ENCODE results near the gene SDK2.

The SDK2 gene

GRCh38 chr17:73498886-73499554 is 145.2 kb downstream of the SDK2 start:
- DNase-seq = no peak

GRCh38 chr17:73498176-73498575 is 146.1 kb downstream of the SDK2 start:
- DNase-seq = no peak

GRCh38 chr17:73497721-73498120 is 146.5 kb downstream of the SDK2 start:
- DNase-seq = no peak

GRCh38 chr17:73496232-73496631 is 148.0 kb downstream of the SDK2 start:
- no peak for DNase-seq

GRCh38 chr17:73495641-73496040 is 148.6 kb downstream of the SDK2 start:
- DNase-seq = no peak

- no peak for DNase-seq
These were observed 149.3 kb downstream of the SDK2 start for GRCh38 chr17:73494950-73495349.

GRCh38 chr17:73493956-73494926 is 150.0 kb downstream of the SDK2 start:
- no peak for DNase-seq

- DNase-seq = no peak
These were observed 151.1 kb downstream of the SDK2 start for GRCh38 chr17:73492821-73493814.

GRCh38 chr17:73492125-73492820 is 152.0 kb downstream of the SDK2 start:
- DNase-seq = no peak

GRCh38 chr17:73491648-73492047 is 152.6 kb downstream of the SDK2 start:
- DNase-seq = no peak

GRCh38 chr17:73490851-73491250 is 153.4 kb downstream of the SDK2 start:
- no peak for DNase-seq

- no peak for DNase-seq
These were observed 154.3 kb downstream of the SDK2 start for GRCh38 chr17:73489991-73490390.

GRCh38 chr17:73489333-73489732 is 154.9 kb downstream of the SDK2 start:
- DNase-seq = no peak

- DNase-seq = no peak
These were observed 159.1 kb downstream of the SDK2 start for GRCh38 chr17:73485130-73485529.

- DNase-seq = no peak
These were observed 161.4 kb downstream of the SDK2 start for GRCh38 chr17:73482894-73483293.

- DNase-seq = no peak
These were observed 162.0 kb downstream of the SDK2 start for GRCh38 chr17:73482251-73482716.

GRCh38 chr17:73481676-73482075 is 162.6 kb downstream of the SDK2 start:
- DNase-seq = no peak

- DNase-seq = no peak
These were observed 163.5 kb downstream of the SDK2 start for GRCh38 chr17:73480740-73481139.

GRCh38 chr17:73478768-73479424 is 165.3 kb downstream of the SDK2 start:
- no peak for DNase-seq

GRCh38 chr17:73478334-73478733 is 165.9 kb downstream of the SDK2 start:
- DNase-seq = no peak

- DNase-seq = no peak
These were observed 167.3 kb downstream of the SDK2 start for GRCh38 chr17:73476890-73477350.

All from GF-D8 (cell line).